HCT116 (cell line): ENCODE measurements around the gene GID4. TPM values are rescaled to one million over a fixed set of nuclear protein-coding genes. Genes with fewer than 3 reads are reported as not detected.
A peak's percentile ranks its signal among the peaks of the same experiment; 100 is the strongest.
"Not testable (repeated sequence)": the region's sequence is repeated elsewhere in the genome, so short reads cannot be mapped to it uniquely, and the experiment has no call there.

ENCODE experiments used
- ATAC-seq: fragments of 200-7000 bp; cut with Tn5 transposase; 2 replicates; pipeline ENCODE4 v1.9.1; 2020; ENCODE audit warnings: mild to moderate bottlenecking, moderate library complexity
- BruUV-seq: library from RNA; stranded (reverse); fragments of 400-500 nt; replicated peaks from 2 replicates; lab custom pipeline; 2021; lab: Mats Ljungman, UMichigan
- CTCF ChIA-PET: fragments of 300-600 bp; sonication (Branson Sonifier 250); formaldehyde crosslinking; loops from one replicate; lab custom pipeline; 2021; ENCODE audit warnings: antibody characterized with exemption; lab: Charles Lee
- POLR2A ChIA-PET: fragments of 300-600, 350-600 bp; sonication (Branson Sonifier 250); formaldehyde crosslinking; loops from one replicate; lab custom pipeline; 2021; ENCODE audit warnings: antibody characterized with exemption; lab: Charles Lee
- RAD21 ChIA-PET, 2 experiments: fragments of 300-600 bp; sonication (Branson Sonifier 250); formaldehyde crosslinking; loops; one replicate each; lab custom pipeline; 2023; ENCODE audit warnings: low total read pairs in 2 of 2; ENCODE audit not compliant: uncharacterized antibody in 2 of 2, unreplicated experiment in 2 of 2, low non-redundant PET in 1 of 2; lab: Charles Lee
- DNase-seq: peaks from one replicate; pipeline ENCODE4 v3.0.0-alpha.2; 2010; ENCODE audit warnings: low read depth, low spot score
- H2AFZ ChIP-seq: fragments of 200-600 bp; shearing (Covaris generic), sonication (generic); 2 replicates; pipeline ENCODE4 v1.6.1; 2017; ENCODE audit warnings: low read depth, mixed run types, mixed read lengths, antibody characterized with exemption, low read length; ENCODE audit not compliant: poor library complexity, severe bottlenecking
- H3K27ac ChIP-seq: 2 replicates; pipeline ENCODE4 v1.5.1; 2012; ENCODE audit warnings: low read depth, low read length
- H3K27me3 ChIP-seq: fragments of 200-600 bp; sonication (generic); 2 replicates; pipeline ENCODE4 v1.6.1; 2016; ENCODE audit warnings: mixed run types, low read length, mixed read lengths; ENCODE audit not compliant: insufficient read depth
- H3K36me3 ChIP-seq, 2 experiments: fragments of 200-500 bp in 1 of 2; fragments of 200-600 bp in 1 of 2; sonication (Bioruptor generic) in 1 of 2; sonication (generic) in 1 of 2; 2 replicates each; pipeline versions ENCODE4 v1.5.1 to v1.6.1; 2014 to 2016; ENCODE audit warnings: low read length in 2 of 2, inconsistent platforms in 1 of 2, mixed read lengths in 1 of 2, mixed run types in 1 of 2; ENCODE audit not compliant: insufficient read depth in 2 of 2, control insufficient read depth in 1 of 2
- H3K4me1 ChIP-seq, 2 experiments: fragments of 200-600 bp in 1 of 2; sonication (generic) in 1 of 2; 2 replicates each; pipeline versions ENCODE4 v1.5.1 to v1.6.1; 2012 to 2017; ENCODE audit warnings: low read length in 2 of 2, inconsistent platforms in 1 of 2, mild to moderate bottlenecking in 1 of 2, mixed read lengths in 1 of 2, mixed run types in 1 of 2, moderate library complexity in 1 of 2; ENCODE audit not compliant: insufficient read depth in 2 of 2, control insufficient read depth in 1 of 2
- H3K4me2 ChIP-seq: fragments of 200-600 bp; sonication (generic); 2 replicates; pipeline ENCODE4 v1.6.1; 2017; ENCODE audit warnings: mixed run types, low read length, mixed read lengths
- H3K4me3 ChIP-seq, 2 experiments: fragments of 200-600 bp in 1 of 2; sonication (generic) in 1 of 2; replicated peaks in 1 of 2; 2 replicates each; pipeline ENCODE4 v1.5.1; 2011 to 2016; ENCODE audit warnings: low read length in 2 of 2, control low read depth in 1 of 2, low read depth in 1 of 2, mild to moderate bottlenecking in 1 of 2, mixed read lengths in 1 of 2, mixed run types in 1 of 2
- H3K79me2 ChIP-seq: fragments of 200-600 bp; sonication (generic); 2 replicates; pipeline ENCODE4 v1.6.1; 2017; ENCODE audit warnings: mild to moderate bottlenecking, mixed run types, low read length, moderate library complexity, mixed read lengths; ENCODE audit not compliant: insufficient read depth
- H3K9ac ChIP-seq: fragments of 200-600 bp; sonication (generic); 2 replicates; pipeline ENCODE4 v1.6.1; 2016; ENCODE audit warnings: low read length, mixed read lengths
- H3K9me2 ChIP-seq: fragments of 200-600 bp; sonication (generic), shearing (Covaris generic); 2 replicates; pipeline ENCODE4 v1.6.1; 2017; ENCODE audit warnings: mixed run types, mild to moderate bottlenecking, moderate library complexity; ENCODE audit not compliant: insufficient read depth
- H3K9me3 ChIP-seq, 2 experiments: fragments of 200-500 bp in 1 of 2; fragments of 200-600 bp in 1 of 2; sonication (Bioruptor generic) in 1 of 2; sonication (generic) in 1 of 2; 2 replicates each; pipeline ENCODE4 v1.6.1; 2014 to 2017; ENCODE audit warnings: low read length in 2 of 2, mixed read lengths in 2 of 2, inconsistent platforms in 1 of 2, low read depth in 1 of 2, mild to moderate bottlenecking in 1 of 2, mixed run types in 1 of 2, moderate library complexity in 1 of 2; ENCODE audit not compliant: control insufficient read depth in 1 of 2, insufficient read depth in 1 of 2
- H4K20me1 ChIP-seq: fragments of 200-600 bp; sonication (generic), shearing (Covaris generic); 2 replicates; pipeline ENCODE4 v1.6.1; 2017; ENCODE audit warnings: mixed run types, mild to moderate bottlenecking, moderate library complexity; ENCODE audit not compliant: insufficient read depth
- RAD21 ChIP-seq: IDR thresholded peaks from 2 replicates; pipeline ENCODE4 v1.6.1; 2012; ENCODE audit warnings: low read depth, mild to moderate bottlenecking
- SIN3A ChIP-seq: IDR thresholded peaks from 2 replicates; pipeline ENCODE4 v1.6.1; 2012; ENCODE audit warnings: low read depth
- intact Hi-C: fragments of 100-400 bp; cut with micrococcal nuclease; formaldehyde crosslinking; loops from 2 replicates; pipeline ENCODE4 v1.10.0; 2022
- total RNA-seq: library from RNA; stranded (reverse); gene quantifications from one replicate; pipeline ENCODE4 v1.2.1, GENCODE V29; 2021; ENCODE audit not compliant: unreplicated experiment
- TF ChIP-seq, protein P1 (sequence below), 3 experiments: fragments of 200-600 bp in 1 of 3; sonication (generic) in 1 of 3; IDR thresholded peaks in 2 of 3; conservative IDR thresholded peaks in 1 of 3; 2 replicates each; pipeline ENCODE4 v1.5.1; 2012 to 2017; ENCODE audit warnings: low read depth in 2 of 3, low read length in 2 of 3, antibody characterized with exemption in 1 of 3, borderline replicate concordance in 1 of 3, control low read depth in 1 of 3, mild to moderate bottlenecking in 1 of 3, mixed read lengths in 1 of 3, mixed run types in 1 of 3, moderate library complexity in 1 of 3; ENCODE audit not compliant: insufficient read depth in 1 of 3

The GID4 gene
- total RNA-seq, 1 experiment from 2014 or later = 10.8 TPM

DNA sequence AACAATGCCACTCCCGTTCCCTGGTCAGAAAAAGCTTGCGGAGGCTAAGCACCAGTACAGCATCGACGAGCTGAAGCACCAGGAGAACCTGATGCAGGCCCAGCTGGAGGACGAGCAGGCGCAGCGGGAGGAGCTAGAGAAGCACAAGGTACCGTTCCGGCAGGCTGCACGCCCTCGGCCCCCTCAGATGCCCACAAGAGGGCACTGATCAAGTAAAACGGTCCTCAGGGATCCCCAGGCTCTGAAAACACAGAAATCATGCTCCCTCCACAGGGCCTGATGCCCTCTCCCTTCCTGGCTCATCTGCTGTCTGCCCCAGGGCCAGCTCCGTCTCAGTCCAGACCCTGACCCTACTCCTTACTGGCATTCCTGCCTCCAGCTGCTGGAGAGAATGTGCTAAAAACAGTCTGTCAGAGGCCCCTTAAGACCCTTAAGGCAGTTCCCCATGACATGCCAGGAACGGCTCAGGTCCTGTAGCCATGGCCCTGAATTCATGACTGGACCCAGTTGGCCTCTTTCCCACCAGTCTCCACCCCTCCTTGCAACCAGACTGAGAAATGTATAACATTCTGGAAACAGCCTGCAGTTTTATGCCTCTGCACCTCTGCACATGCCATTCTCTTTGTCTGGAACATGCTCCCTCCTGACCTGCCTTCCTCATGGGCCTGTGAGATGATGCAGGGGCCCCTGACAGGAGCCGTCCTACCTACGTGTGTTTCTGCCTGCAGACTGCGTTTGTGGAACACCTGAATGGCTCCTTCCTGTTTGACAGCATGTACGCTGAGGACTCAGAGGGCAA, 44.7 kb upstream of the GID4 start:
- intact Hi-C loops = loop anchor here (5.0 kb wide), 1 partner anchor 43 kb away; the partner anchor contains the start of genes ATPAF2 and GID4
- DNase-seq = peak; percentile 15
- H3K36me3 ChIP-seq = no peaks in the 10 kb centered on the region
- ChIA-PET RAD21 (no interaction called here), CTCF (interaction anchor here (0.8 to 1.0 kb wide), 2 partner anchors 13 to 15 kb away, joined by 4 to 6 read pairs; no protein-coding TSS in a partner anchor), POLR2A (no interaction called here)
- H3K27ac ChIP-seq = no peak overlapping the region; the same call in 1 of the 2 replicates
- H3K9me2 ChIP-seq = no peaks in the 10 kb centered on the region
- H3K9ac ChIP-seq = no peak overlapping the region
- H3K4me1 ChIP-seq = peaks cover 18 to 35% of the 10 kb centered on the region in 2 experiments
- TF ChIP-seq SIN3A (no peak), RAD21 (peak; percentile 41; the same call in 1 of the 2 replicates)
- TF ChIP-seq, protein P1, sequence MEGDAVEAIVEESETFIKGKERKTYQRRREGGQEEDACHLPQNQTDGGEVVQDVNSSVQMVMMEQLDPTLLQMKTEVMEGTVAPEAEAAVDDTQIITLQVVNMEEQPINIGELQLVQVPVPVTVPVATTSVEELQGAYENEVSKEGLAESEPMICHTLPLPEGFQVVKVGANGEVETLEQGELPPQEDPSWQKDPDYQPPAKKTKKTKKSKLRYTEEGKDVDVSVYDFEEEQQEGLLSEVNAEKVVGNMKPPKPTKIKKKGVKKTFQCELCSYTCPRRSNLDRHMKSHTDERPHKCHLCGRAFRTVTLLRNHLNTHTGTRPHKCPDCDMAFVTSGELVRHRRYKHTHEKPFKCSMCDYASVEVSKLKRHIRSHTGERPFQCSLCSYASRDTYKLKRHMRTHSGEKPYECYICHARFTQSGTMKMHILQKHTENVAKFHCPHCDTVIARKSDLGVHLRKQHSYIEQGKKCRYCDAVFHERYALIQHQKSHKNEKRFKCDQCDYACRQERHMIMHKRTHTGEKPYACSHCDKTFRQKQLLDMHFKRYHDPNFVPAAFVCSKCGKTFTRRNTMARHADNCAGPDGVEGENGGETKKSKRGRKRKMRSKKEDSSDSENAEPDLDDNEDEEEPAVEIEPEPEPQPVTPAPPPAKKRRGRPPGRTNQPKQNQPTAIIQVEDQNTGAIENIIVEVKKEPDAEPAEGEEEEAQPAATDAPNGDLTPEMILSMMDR (IDR thresholded peaks at IDR 0.05 in 2 of 3, conservative IDR thresholded peaks at IDR 0.05 in 1 of 3; ENCODE audit: borderline replicate concordance in 1 of 3, insufficient read depth in 1 of 3, low read depth in 2 of 3, low read length in 2 of 3) = peak; percentile 20 to 62 (median 55); a peak in 5 of 6 replicates
- H3K9me3 ChIP-seq = no peaks in the 10 kb centered on the region
- no TSS peak for BruUV-seq
- H2AFZ ChIP-seq = no peak overlapping the region
- H3K4me3 ChIP-seq = no peak overlapping the region
- peak; percentile 83 for ATAC-seq
- no peaks in the 10 kb centered on the region for H3K27me3 ChIP-seq
- no peaks in the 10 kb centered on the region for H4K20me1 ChIP-seq
- no peaks in the 10 kb centered on the region for H3K79me2 ChIP-seq
- no peak overlapping the region for H3K4me2 ChIP-seq

DNA sequence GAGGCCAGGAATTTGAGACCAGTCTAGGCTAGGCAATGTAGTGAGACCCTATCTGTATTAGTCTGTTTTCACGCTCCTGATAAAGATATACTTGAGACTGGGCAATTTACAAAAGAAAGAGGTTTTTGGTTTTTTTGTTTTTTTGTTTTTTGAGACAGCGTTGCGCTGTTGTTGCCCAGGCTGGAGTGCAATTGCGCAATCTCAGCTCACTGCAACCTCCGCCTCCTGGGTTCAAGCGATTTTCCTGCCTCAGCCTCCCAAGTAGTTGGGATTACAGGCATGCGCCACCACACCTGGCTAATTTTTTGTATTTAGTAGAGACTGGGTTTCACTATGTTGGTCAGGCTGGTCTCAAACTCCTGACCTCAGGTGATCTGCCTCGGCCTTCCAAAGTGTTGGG, 43.3 kb upstream of the GID4 start:
- CTCF ChIA-PET, BruUV-seq, H3K36me3 ChIP-seq, H3K27ac ChIP-seq, DNase-seq, ATAC-seq, intact Hi-C loops, H3K4me2 ChIP-seq, H3K79me2 ChIP-seq, H3K9me3 ChIP-seq, RAD21 ChIA-PET, H2AFZ ChIP-seq, H3K27me3 ChIP-seq, H3K9ac ChIP-seq, POLR2A ChIA-PET, H4K20me1 ChIP-seq, H3K4me3 ChIP-seq, H3K9me2 ChIP-seq: not testable (repeated sequence)
- H3K4me1 ChIP-seq = peaks cover 8 to 23% of the 10 kb centered on the region in 2 experiments
